T-helper 2 cell (primary cell): ENCODE results near the gene ACOX2.

Experiments used
- DNase-seq, 5 experiments: peaks; one replicate each; pipeline versions ENCODE4 v3.0.0 to v3.0.0-alpha.2; 2012 to 2022

The ACOX2 gene

GRCh38 chr3:58566398-58567250 is 29.6 kb upstream of the ACOX2 start:
- no peak for DNase-seq

- no peak for DNase-seq
Measured at GRCh38 chr3:58565621-58566397, 28.8 kb upstream of the ACOX2 start.

GRCh38 chr3:58564456-58565160 is 27.6 kb upstream of the ACOX2 start:
- no peak for DNase-seq

- DNase-seq, result no peak
Measured at GRCh38 chr3:58564054-58564453, 27.1 kb upstream of the ACOX2 start.

GRCh38 chr3:58563386-58564035 is 26.5 kb upstream of the ACOX2 start:
- no peak for DNase-seq

GRCh38 chr3:58562498-58562897 is 25.5 kb upstream of the ACOX2 start:
- no peak for DNase-seq

GRCh38 chr3:58560771-58561311 is 23.9 kb upstream of the ACOX2 start:
- DNase-seq, result no peak

GRCh38 chr3:58559586-58559985 is 22.6 kb upstream of the ACOX2 start:
- no peak for DNase-seq

GRCh38 chr3:58557491-58557890 is 20.5 kb upstream of the ACOX2 start:
- DNase-seq, result no peak

- DNase-seq, result no peak
Measured at GRCh38 chr3:58556761-58557221, 19.8 kb upstream of the ACOX2 start.

GRCh38 chr3:58556001-58556400 is 19.0 kb upstream of the ACOX2 start:
- no peak for DNase-seq

- no peak for DNase-seq
Measured at GRCh38 chr3:58555203-58555602, 18.2 kb upstream of the ACOX2 start.

GRCh38 chr3:58553003-58553402 is 16.0 kb upstream of the ACOX2 start:
- DNase-seq, result no peak

GRCh38 chr3:58551636-58552180 is 14.7 kb upstream of the ACOX2 start:
- DNase-seq, result no peak

- DNase-seq, result no peak
Measured at GRCh38 chr3:58544541-58544940, 7.6 kb upstream of the ACOX2 start.

GRCh38 chr3:58540176-58540858 is 3.3 kb upstream of the ACOX2 start:
- no peak for DNase-seq

GRCh38 chr3:58539626-58540025 is 2.6 kb upstream of the ACOX2 start:
- no peak for DNase-seq

- no peak for DNase-seq
Measured at GRCh38 chr3:58537412-58538301, 667 bp upstream of the ACOX2 start.

- DNase-seq, result peak in 1 of 5 experiments; percentile 28
Measured at GRCh38 chr3:58535531-58536500, 1.2 kb downstream of the ACOX2 start.
